GM18499 (cell line): ENCODE measurements around the gene MED4.

Experiments used
- ATAC-seq: cut with Tn5 transposase; IDR thresholded peaks from one replicate; pipeline ENCODE4 v1.9.1; 2021; ENCODE audit warnings: moderate number of reproducible peaks; ENCODE audit not compliant: insufficient read depth, unreplicated experiment

MED4 gene, protein sequence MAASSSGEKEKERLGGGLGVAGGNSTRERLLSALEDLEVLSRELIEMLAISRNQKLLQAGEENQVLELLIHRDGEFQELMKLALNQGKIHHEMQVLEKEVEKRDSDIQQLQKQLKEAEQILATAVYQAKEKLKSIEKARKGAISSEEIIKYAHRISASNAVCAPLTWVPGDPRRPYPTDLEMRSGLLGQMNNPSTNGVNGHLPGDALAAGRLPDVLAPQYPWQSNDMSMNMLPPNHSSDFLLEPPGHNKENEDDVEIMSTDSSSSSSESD

DNA sequence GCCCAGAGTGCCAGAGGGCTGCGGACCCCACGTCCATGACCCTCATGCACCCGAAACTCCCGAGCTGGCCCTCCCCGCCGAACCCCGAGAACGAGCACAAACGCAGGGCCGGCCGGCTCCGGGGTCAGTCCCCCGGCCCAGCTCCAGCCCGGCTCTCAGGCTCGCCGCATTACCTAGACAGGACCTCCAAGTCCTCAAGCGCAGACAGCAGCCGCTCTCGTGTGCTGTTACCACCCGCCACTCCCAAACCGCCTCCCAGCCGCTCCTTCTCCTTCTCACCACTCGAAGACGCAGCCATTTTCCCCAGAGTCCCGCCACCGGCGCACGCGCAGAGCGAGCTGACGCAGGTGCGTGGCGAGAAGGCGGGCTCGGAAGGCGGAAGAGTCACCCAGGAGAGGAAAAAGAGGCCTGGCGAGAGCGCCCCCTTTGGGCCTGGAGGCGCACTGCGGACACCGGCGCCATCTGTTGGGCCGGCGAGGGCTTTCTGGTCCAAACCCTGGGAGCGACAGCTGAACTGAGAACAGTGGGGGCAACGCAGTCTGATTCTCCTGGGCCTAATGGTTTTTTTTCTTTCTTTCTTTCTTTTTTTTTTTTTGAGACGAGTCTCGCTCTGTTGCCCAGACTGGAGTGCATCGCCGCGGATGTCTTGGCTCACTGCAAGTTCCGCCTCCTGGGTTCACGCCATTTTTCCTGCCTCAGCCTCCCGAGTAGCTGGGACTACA is at the start of gene MED4:
Gene MED4, minus strand, starts transcription at position 324 of the 722 bp plus-strand sequence. Its CDS starts 26 bp downstream, at position 298.
- ATAC-seq: peak; percentile 90

GRCh38 chr13:48144413-48145035 is 49.6 kb upstream of the MED4 start:
- ATAC-seq: no peak

GRCh38 chr13:48142436-48142835 is 47.5 kb upstream of the MED4 start:
- peak; percentile 98 for ATAC-seq

GRCh38 chr13:48138270-48138669 is 43.4 kb upstream of the MED4 start:
- no peak for ATAC-seq

GRCh38 chr13:48132961-48133360 is 38.1 kb upstream of the MED4 start:
- no peak for ATAC-seq

DNA sequence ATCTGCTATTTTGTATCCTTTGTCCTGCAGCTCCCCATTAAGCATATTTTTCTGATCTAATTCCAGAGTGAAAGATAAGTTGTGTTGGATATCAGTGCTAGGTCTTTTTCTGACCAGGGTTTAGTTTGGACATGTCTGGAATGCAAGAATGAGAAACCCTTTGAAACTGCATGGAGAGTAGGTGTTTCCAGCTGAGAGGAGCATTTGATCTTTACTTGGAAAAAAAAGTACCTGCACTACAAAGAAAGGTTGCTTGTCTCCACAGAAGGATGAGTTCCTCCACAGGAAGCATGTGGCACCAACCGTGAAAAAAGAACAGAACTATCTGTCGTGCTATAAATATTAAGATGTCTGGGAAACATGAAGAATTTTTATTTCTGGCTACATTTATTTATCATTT is 36.6 kb upstream of the MED4 start:
- ATAC-seq: no peak

- ATAC-seq: no peak
Observed at GRCh38 chr13:48126944-48127830, 32.3 kb upstream of the MED4 start.

DNA sequence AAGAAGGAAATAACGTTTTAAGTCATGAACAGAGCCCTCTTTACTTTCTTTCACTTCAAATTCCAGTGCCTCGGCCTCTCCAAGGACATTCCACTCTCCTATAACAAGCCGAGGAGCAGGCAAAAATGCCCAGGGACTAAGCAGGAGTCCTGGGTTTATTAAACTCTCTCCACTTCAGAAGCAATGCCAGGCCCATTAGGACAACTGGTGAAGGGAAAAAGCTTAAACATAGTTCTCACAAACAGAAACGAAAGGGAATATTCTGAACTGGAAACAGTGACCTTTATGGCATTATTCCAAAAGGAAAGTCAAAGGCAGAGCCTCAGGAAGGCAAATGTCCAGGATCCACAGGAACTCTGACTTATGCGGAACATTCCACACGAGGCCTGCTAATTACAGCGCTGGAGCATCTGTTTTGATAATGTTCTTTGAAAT is 30.9 kb upstream of the MED4 start:
- no peak for ATAC-seq

DNA sequence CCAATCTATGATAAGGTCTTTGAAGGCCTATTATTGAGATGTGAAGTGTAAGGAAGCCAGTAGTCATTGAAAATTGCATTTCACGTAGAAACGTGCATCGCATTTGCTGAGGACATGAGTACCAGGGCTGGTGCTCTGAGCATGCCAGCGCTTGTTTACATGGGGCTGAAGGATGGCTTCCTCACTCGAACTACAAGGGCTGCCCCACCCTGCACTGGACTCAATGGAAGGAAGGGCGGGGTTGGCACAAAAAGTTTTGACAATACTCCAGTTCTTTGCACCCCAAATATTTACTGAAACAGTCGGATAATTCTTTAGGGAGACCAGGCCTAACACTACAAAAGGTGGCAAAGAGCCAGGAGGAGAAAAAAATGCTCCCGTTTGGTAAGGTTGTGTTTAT is 28.9 kb upstream of the MED4 start:
- no peak for ATAC-seq

GRCh38 chr13:48121733-48122132 is 26.8 kb upstream of the MED4 start:
- ATAC-seq: no peak

DNA sequence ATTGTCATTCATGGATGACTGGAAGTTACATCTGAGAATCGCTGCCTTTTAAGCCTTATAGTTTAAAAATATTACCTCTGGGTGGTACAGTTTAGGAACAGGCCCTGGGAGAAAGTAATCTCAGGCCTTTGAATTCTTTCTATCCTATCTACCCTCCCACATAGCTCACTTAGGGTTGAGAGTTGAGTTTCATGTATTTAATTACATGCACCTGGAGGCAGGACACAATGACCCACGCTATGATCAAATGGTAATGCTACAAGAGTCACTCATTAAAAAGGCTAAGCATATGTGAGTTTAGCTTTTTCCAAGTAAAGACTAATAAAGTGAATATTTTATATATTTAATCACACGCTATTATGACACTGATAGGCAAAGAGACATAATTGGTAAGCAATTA is 25.3 kb upstream of the MED4 start:
- ATAC-seq: no peak

DNA sequence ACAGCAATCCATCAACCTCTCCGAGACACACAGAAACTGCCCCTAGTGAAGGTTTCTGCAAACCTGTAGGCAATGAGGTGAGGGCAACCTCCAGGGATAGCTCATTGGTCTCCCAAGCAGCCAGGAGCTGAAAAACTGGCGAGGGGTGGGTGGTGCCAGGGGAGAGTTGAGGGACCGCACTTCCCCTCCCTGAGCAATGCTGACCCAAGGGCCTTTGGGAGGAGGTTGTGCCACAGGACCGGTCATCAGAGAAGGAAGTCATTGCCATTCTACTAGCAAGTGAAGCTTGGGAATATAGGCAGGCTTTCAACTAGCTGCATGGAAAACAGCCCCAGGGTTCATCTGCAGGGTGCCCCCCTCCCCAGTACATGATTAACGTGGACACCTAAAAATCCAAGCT is 23.1 kb upstream of the MED4 start:
- ATAC-seq: no peak

- ATAC-seq: no peak
Observed at GRCh38 chr13:48116808-48117207, 21.9 kb upstream of the MED4 start.

GRCh38 chr13:48113756-48114130 is 18.8 kb upstream of the MED4 start:
- ATAC-seq: no peak

DNA sequence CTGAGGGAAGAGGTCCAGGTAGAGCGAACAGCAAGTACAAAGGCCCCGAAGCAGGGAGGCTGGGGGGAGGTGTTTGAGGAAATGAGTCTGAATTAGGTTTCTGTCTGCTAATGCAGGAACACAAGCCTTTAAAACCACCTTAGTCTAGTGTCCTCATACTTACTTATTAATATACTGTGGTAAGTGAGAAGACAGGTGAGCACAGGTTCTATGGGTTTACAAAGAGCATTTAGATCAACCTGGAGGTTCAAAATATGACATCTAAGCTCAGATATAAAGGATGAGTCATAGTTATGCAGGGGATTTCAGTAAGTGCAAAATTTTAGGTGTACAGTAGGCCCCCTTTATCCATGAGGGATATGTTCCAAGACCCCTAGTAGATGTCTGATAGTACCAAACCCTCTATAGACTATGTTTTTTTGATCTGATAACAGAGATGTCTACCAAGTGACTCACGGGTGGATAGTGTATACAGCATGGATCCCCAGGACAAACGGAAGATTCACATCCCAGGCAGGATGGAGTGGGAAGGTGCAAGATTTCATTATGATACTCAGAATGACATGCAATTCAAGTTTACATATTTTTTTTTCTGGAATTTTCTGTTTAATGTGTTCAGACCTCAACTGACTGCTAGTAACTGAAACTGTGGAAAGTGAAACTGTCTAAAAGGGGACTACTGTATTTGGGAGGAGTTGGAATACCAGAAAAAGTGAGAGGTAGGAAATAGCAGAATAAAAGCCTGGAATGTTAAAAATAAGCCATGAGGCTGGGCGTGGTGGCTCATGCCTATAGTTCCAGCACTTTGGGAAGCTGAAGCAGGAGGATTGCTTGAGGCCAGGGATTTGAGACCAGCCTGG is 18.2 kb upstream of the MED4 start:
- no peak for ATAC-seq

GRCh38 chr13:48110931-48111721 is 16.2 kb upstream of the MED4 start:
- no peak for ATAC-seq

GRCh38 chr13:48110132-48110868 is 15.4 kb upstream of the MED4 start:
- no peak for ATAC-seq

DNA sequence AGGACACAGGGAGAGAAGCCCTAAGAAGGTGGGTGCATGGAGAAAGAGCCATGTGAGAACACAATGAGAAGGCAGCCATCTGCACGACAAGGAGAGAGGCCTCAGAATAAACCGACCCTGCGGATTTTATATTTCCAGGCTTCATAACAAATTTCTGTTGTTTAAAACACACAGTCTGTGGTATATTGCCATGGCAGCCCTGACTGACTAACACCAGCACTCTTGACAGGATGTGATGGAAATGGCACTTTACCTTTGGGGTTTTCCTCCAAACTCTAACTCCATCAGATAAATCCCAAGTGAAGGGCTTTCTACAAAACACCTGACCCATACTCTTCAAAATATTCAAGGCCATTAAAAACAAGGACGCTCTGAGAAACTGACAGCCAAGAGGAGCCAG is 13.2 kb upstream of the MED4 start:
- ATAC-seq: no peak
